LHCN-M2 (cell line): Measurements from ENCODE around the gene SRP9. TPM values are rescaled to one million over a fixed set of nuclear protein-coding genes. Genes with fewer than 3 reads are reported as not detected.
"Not testable (repeated sequence)": the region's sequence is repeated elsewhere in the genome, so short reads cannot be mapped to it uniquely, and the experiment has no call there.

Experiments
- DNase-seq: peaks from one replicate; pipeline ENCODE4 v3.0.0-alpha.2; 2012; ENCODE audit warnings: low read depth
- total RNA-seq: library from RNA; depleted of rRNA; stranded (reverse); fragments of >200 nt; gene quantifications from 2 replicates; pipeline ENCODE4 v1.2.3, GENCODE V29; 2014

Gene SRP9
- total RNA-seq, 1 experiment from 2014 or later = 426 TPM

DNA sequence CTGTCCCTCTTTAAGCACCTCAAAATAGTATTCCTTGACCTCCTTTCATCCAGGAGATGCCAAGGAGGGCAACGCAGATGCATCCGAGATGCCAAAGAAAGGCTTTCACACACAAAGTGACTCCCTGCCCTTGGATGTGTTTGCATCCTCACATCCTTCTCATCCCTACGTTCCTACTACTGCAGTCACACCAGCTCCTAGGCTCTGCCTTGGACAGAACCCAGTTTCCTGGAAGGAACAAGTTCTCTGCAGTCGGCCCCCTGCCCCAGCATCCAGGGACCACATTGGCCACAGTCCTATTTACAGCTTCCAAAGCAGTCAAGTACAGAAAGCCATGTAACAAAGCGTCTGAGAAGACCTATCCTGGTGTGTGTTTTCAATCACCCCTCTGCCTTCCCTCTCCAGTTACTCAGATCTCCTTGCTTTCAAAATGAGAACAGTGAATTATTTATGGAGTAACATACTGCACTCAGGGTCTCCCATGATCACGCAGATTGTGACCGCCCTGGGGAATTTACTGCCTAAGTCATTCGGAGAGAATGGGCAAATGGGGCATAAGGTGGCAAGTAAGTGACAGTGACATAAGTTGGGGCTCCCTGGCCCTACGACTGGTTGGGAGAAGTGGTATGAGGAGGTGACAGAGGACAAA, 21.8 kb upstream of the SRP9 start:
- no peak for DNase-seq

DNA sequence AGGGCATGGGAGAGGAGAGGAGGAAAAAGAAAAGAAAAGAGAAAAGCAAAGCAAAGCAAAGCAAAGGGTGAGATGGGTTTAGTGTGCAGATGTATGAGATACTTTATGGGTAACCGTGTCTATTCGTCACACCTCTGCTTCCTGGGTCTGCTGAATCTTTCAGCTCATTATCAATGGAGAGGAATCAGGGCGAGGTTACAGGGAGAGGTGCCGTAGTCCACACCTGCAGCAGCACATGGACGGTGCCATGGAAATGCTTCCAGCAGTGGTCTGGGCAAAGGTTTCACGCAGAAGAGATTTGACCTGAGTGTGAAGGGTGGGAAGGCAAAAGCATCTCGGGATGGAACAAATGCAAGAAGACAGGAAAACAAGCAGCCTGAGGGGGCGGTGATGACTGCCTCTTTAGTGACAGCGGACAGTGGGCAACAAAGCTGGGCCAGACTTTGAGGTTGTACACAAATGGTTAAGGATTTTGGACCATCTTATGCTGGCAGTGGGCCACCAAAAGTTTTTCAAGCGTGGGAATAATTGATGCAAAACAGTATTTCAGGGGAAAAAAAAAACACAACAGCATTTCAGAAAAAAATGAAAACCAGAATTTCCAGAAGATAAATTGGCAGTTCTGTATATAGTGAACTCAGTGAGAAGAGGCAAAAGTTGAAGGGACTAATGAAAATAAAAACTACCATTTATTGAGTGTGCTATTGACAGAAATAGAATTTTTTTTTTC, 19.5 kb upstream of the SRP9 start:
- DNase-seq = no peak

DNA sequence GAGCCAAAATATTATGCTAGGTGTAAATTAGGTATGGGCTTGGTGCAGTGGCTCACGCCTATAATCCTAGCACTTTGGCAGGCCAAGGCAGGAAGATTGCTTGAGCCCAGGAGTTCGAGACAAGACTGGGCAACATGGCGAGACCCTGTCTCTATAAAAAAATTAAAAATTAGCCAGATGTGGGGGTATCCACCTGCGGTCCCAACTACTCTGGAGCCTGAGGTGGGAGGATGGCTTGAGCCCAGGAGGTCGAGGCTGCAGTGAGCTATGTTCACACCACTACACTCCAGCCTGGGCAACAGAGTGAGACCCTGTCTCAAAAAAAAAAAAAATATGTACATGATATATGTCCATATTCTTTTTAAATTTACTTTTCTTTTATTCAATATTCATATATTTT, 17.7 kb upstream of the SRP9 start:
- DNase-seq = not testable (repeated sequence)

DNA sequence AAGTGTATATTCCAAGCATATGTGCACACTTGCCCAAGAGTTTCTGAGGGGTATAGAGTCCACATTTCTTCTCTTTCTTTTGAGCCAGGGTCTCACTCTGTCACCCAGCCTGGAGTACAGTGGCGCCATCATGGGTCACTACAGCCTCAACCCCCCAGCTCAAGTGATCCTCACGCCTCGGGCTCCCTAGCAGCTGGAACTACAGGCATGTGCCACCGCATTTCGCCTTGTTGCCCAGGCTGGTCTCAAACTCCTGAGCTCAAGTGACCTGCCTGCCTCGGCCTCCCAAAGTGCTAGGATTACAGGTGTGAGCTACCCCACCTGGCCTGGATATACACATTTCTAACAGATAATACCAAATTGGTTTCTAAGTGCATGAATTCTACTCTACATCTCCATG, 17.1 kb upstream of the SRP9 start:
- DNase-seq = no peak

DNA sequence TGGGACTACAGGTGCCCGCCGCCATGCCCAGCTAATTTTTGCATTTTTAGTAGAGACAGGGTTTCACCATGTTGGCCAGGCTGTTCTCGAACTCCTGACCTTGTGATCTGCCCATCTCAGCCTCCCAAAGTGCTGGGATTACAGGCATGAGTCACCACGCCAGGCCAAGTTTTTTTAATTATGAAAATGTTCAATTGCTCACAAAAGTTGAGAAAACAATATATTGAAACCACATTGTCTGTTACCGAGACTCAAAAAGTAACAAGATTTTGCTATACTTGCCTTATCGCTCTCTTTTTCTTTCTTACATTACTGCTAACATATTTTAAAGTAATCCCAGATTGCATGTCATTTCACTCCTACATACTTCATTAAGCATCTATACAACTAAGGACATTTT, 16.2 kb upstream of the SRP9 start:
- DNase-seq = not testable (repeated sequence)

DNA sequence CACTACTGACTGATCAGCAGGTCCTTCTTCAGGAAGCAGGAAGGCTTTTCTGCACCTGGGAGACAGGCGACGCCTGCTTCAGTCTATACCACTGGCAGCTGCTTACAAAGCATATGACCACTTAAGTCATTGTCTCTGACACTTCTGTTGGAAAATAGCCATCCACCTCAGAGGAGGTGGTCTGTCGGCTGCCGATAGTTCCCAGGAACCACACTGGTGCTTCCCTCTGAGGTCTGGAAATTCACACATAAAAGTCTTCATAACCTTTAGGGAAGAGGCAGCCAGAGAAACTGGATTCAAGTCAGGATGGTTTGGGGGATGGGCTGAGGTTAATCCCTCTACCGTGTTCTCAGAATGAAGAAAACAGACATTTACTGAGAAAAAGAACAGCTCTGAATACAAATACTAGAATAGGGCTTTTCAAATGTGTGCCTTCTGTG, 15.6 kb upstream of the SRP9 start:
- no peak for DNase-seq

DNA sequence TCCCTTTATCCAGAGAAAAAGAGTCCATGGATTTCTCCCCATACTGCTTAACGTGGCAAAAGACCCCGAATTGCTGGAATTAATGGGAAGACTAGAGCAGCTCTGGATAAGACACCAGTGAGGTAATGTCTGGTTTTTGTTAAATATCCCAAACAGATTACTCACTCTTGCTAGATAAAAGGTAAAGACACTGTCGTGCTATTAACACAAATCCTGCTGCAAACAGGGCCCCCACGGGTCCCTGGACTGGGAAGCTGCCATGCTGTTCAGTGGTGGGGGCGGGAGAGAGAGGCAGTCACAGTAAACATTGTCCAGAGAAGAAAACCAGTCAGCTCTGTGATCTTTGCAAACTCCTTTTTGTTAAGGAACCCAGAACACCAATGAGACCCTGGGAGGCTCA, 15.2 kb upstream of the SRP9 start:
- DNase-seq = no peak

DNA sequence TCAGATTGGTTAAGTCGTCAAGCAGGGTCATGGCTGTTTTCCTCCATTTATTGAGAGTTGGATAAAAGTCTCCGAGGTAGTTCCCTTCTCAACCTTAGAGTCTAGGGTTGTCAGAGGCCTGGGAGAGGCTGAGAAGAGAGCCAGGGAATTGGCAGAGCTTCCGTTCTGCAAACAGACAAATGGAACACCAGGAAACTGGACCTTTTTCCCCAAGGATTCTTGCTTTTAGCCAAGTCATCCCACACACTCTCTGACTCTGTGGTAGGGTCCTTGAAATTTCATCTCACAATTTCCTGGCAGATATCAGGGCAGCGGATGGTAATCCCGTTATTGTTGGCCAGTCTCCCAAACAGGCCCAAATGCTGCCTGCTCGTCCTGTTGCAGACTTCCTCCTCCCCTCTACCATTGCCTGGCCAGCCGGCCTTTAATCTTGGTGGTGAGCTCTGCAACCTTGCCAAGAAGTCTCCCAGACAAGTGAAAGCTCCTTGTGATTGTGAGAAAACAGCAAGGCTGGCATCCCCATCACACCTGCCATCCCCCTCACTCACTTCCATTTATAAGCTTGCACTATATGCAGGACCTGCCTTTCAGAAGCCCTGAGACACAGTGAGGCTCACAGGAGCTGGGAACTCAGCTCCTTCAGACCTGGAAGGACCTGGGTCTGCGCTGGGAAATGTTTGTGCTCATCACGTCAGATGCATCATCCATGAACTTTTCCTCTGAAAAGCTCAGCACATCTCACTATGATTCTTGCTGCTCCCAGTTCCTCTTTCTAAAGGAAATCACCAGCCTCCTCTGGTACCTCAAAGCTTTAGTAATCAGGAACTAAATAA, 13.7 kb upstream of the SRP9 start:
- DNase-seq = peak; percentile 85

DNA sequence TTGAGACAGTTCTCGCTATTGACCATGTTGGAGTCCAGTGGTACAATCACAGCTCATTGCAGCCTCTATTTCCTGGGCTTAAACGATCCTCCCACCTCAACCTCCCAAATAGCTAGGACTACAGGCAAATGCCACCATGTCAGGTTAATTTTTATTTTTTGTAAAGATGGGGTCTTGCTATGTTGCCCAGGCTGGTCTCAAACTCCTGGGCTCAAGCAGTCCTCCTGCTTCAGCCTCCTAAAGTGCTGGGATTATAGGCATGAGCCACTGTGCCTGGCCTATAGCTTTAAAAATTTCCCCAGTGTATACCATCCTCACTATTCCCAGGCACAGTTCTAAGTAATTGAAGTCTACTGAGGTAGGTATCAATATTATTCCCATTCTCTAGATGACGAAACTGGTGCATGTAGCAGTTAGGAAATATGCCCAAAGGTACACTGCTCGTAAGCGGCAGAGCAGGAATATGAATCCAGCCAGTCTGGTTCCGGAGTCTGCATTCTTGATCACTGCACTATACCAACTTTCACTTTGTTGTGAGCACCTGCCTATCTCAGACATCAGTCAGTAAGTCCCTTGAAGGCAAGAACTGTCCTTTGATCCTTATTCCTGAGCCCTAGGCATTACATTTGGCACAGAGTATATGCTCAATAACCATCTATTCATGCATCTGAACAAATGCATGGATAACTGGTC, 11.5 kb upstream of the SRP9 start:
- DNase-seq = no peak

DNA sequence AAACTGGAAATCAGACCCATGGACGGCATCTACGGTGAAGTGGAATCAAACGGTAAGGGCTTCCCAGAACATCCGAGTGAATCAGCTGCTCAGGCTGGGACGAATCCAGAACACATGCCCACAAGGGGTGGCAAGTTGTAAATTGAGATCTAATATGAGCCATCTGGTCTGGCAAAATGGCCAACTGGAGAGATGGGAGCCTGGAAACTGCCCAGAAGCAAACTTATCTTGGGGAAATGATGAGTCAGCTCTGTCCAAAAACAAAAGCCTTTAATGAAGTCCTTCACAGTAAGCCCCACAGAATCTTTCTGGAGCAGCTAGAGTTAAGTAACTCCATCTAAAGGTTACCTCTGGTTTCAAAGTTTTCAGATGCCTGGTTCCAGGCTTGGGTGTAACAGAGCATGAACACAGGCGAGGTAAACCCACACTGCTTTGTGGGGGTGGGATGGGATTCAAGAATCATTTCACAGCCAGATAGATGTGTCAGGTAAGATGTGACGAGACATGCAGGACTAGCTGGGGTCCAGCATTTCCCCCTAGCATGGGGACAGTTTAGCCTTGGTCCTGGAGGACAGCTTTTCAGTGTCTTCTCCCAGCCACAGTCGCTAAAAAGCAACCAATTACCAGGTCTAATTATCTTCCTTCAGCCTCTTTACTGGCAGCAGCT, 10.5 kb upstream of the SRP9 start:
- peak; percentile 97 for DNase-seq

DNA sequence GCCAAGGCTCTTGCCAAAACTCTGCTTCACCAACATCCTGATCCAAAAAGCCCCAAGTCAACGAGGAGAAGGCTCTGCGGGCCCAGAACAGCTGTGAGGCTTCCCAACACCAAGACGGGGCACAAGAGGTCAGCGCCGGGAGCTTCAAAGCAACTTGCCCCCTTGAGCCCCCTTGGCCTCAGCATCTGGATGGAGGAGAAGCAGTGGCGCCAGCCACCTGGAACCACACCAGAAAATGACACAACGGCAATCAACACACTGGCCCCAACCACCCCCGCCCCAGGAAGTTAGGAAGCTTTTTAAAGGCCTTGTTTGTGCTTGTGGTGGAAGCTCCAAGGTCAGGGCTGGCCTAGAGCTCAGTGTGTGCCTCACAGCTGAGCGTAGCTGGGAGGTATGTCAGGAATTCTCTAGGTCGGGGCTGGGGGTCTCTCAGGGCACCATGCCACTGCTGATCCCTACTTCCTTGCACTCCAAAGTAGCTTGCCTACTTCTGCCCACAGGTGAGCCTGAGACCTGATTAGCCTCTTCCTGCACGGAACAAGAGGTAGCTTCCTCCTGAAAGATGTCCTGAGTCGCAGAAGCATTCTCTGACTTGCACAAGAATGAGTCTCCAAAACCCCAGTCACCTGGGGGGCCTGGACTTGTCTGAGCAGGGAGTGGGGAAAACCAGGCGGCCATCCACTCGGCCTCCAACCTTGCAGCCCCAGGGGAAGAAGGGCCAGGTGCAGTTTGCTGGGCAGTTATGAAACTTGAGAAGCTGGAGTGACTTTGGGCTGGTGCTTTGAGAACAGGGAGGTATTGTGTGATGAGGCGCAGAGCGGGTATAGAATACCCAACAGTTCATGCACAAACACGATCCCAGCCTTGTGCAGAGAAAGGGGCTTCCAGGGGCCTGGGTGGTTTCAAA, 9.7 kb upstream of the SRP9 start:
- DNase-seq = peak; percentile 87

DNA sequence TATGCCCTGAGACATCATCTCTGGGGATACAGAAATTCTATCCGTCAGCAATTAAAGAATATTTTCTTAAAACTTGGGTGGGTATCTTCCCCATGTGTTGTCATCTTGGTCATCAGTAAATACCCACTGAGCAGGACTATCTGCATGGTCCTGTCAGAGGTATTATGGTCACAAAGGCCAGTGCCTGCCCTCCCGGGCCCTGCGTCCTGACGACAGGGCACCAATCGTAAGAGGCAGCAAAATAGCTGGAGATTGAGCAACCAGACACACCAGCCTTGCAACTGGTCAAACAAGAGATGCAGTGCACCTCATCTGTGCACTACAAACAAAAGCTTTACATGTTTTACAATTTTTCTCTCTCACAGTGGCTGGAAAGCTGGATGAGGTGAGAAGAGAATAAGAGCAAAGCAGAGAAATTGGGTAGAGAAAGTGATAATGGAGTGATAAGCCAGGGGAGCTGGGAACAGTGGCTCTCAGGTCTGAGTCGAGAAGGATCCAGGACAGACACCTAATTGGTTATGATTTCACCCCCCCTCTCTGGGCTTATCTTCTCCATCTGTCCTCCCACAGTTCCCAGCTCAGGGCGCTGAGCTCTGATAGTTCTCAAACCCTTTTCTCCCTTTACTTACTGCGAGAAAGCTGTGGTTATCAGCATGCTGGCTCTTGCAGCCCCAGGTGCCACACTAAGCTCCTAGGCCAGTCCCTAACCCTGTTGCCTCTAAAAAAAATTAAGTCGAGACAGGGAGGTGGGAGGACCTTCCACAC, 8.8 kb upstream of the SRP9 start:
- DNase-seq = no peak

DNA sequence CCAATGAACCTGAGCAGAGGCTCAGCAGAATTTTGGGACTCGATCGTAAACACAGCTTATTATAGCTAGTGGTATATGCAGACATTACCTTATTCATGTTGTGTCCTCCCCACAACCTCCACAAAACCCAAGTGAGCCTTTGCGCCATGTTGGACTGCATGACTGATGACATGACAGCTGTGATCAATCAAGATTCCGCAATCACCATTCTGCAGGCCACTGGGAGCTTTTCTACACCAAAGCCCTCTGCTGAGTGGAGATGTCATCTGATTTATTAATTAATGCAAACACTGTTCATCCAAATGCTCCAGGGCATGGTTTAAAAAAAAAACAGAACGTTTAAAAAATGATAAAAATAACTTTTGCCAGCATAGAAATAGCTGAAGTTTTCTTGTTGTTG, 7.9 kb upstream of the SRP9 start:
- no peak for DNase-seq

DNA sequence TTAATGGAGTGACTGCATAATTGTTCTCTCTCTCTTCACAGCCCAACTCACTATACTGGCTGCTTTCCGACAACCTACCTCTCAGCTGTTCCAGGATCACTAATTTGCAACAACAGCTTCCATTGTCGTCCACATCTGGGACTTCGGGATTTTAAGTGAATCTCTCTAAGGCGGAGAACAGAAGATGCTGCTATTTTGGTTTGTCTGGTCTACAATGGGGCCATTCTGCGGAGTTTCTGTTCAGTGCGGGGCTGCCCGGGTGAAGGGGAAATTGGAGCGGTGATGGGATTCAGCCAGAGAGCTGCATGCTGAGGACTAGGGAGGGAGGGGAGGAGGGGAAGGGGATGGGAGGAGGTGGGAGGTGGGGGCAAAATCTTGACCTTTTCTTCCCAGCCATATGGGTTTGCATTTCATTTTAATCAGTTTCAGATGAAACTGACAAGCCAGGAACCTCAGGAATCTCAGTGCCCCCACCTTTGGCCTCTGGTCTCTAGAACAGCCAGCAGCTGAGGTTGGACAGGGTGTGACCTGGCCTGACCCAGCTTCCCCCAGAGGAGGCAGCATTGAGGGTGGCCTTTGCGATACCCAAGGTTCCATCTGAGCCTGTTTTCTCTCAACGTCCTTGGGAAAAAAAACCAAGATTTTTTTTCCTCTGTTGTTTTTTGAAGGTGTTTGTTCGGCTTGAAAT, 6.9 kb upstream of the SRP9 start:
- no peak for DNase-seq

DNA sequence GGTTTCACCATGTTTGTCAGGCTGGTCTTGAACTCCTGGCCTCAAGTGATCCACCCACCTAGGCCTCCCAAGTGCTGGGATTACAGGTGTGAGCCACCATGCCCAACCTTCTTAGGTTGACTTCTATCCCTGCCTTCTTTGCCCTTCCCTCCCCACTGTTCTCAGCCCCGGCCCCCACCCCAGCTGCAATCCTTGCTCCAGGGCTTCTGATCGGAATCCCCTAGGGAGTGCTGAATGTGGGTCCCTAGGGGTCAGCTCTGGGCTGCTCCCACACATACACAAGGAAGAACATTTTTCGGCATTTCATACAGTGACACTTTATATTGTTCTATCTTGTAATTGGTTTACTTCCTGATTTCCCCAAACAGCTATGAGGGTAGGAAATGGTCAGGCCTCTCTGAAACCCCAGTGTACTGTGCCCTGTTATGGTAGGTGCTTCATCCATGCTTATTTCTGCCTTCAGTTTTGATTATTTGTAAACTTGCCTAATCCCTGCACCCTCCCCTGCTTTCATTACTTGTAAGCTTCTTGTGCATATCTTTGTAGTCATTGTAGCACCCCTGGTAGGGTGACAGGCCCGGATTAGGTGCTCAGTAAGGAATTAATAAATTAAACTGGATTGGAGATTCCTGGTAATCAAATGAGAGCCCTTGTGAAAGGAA, 5.8 kb upstream of the SRP9 start:
- DNase-seq = no peak

DNA sequence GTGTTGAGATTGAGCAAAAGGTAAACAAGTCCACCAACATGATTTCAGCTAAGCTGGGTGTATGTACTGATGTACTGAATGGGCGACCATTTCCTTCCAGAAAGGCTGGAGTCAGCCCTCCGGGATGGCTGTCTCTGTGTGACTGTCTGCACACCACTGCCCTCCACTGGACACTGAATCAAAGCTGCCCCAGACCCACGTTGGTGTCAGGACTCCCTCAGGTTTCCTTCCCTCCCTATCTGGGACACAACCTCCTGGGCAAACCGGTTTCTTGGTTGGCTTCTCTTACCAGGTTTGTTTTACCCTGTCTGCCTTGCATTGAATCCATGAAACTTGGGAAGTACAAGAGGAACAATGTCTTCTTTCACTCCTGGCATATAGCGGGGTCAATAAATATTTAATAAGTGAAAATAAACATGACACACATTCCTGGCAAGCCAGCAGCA, 5.3 kb upstream of the SRP9 start:
- DNase-seq = peak; percentile 80

DNA sequence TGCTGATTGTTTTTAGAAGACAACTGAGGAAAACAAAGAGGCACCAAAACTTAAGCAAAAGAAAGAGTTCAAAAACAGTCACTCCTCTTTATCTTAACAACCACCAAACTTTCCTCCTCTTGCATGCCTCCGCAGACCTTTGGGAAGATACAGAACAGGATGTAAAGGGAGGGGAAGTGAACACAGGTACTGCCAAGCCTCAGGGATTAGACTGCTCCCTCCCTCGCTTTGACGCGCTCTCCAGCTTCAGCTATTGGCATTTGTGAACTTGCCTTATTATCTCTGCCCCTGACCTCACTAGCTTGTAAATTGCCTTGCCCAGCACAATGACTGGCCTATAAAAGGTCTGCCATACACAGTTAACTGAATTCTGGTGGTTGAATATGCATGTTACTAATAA, 4.8 kb upstream of the SRP9 start:
- DNase-seq = no peak
